Activated CD4-positive, CD25-positive, alpha-beta regulatory T cell treated with anti-CD3 and anti-CD28 coated beads, Interleukin-2, amount 50 U/mL, for 72 hours (primary cell): ENCODE data around the gene MINPP1.

ENCODE experiments used
- DNase-seq: peaks from one replicate; pipeline ENCODE4 v3.0.0; 2021

Gene MINPP1

DNA sequence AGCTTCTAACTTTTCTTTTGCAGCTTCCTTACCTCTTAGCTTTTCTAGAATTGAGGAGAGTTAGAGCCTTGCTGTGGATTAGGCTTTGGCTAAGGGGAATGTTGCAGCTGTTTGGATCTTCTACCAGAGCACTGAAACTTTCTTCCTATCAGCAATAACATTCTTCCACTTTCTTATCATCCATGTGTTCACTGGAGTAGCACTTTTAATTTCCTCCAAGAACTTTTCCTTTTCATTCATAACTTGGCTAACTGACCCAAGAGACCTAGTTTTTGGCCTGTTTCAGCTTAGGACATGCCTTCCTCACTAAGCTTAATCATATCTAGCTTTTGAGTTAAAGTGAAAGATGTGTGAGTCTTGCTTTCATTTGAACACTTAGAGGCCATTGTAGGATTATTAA is 19.6 kb downstream of the MINPP1 start:
- DNase-seq, result no peak

DNA sequence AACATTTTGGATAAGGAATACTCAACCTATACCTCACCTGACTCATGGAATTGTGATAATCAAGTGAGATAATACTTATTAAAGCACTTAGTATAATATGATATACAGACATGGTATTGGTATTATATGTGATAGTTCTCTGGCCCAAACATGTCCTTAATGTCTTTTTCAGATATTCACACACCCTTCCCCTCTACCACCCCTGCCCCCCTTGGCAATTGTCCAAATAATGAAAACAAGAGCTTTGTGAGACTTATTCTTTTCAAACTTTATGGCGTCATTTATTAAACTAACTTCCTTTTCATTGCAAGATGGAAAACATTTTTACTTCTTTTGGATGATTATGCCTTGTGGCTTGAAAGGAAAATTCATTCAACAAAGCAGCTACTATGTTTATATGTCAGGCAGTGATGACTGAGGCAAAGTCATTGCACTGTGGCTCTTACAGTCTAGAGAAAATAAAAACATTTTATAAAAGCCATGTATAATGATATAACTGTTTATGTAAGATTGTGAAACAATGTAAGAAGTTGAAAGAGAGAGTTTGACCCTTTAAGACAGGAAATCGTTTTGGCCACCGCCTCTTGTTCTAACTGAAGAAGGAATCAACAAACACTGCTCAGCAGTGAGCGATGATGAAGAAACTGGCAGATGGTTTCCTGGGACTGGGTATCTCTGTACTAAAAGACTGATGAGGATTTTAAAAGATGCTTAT is 27.4 kb downstream of the MINPP1 start:
- no peak for DNase-seq

DNA sequence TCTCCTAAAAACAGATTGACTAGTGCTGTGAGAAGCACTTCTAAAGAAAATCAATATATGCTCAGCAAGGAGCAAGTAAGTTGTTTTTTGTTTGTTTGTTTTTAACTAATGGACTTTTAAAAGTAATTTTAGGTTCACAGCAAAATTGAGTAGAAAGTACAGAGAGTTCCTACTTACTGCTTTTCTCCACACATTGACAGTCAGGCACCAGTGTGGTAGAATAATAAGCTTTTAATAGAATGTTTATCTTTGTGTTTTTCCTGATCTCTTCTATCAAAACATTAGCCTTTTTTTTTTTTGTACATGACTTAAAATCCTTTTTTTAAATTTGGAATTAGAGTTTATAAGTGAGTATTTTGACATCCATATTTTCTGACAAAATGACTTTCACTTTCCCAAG is 28.0 kb downstream of the MINPP1 start:
- DNase-seq, result no peak

DNA sequence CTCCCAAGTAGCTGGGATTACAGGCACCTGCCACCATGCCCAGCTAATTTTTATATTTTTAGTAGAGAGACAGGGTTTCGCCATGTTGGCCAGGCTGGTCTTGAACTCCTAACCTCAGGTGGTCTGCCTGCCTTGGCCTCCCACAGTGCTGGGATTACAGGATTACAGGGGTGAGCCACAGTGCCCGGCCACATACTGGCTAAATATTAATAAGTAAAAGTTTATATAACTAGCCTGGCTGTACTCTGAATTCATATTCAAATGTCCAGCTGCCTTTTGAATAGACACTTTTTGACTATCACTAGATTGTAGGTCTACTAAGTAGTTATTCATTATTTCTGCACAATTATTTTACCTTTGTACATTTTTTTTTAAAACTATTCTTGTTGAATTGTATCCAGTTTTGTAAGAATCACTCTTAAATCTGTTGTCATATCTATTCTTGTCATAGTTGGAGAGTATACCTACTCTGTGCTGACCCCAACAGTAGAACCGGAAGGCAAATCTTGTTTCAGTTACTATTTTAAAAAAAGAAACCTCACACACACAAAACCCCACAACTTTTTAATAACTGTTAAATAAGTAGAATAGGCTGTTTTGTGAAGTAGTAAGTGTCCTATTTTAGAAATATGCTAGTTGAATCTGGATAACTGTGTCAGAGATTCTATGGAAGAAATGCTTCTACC is 29.6 kb downstream of the MINPP1 start:
- DNase-seq, result no peak

DNA sequence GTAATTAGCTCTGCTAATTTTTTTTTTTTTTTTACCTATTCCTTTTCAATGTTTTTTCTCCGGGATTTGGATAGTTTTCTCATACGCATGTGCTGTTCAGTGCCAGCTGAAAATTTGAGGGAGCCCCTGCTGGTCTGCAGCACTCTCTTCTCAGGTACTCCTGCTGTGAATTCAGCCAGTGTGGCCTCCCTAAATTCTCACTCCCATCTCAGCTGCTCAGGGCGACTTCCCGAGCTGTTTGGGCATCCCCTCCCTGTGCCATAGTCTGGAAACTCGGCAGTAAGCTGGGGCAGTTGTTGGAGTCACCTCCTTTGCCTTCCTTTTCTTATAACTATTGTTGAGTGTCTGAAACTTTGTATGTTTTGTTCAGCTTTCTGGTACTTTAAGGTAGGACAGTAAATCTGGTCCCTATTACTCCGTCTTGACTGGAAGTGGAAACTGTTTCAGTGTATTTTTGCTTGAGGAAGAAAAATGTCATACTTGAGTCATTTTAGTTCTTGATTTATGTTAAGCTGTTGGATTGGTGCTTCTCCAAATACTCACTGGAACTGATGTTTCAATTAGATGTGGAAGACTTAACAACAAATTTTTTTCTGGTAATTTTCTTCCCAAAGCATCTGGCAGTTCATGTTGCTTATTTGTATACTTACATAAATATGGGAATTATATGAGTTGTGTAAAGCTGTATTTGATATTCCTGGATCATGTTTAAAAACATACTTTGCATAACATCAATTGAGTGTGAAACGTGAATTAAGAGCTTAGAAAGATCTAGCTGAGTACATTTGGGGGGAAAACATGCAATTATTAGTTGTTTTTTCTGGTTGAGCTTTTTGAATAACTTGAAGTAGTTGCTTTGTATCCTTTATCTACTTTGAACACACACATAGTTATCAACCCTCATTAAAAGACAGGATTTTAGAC is 33.7 kb downstream of the MINPP1 start:
- DNase-seq, result no peak

DNA sequence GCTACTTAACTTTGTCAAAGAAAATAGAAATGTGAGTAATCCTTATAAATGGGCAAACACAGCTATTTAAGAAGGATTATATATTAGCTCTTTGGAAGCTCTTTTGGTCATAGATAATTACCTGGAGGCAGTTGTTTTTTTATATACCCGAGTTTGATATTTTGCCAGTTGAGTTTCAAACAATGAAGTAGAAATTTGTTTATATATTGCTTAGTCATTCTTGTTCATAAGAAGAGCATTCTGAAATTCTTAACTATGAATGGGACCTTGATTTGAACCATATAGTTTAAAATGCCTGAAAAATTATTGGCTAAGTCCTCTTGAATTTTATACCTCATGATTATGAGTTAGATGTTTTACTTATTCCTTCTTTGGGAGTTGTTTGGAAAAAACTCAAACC is 36.4 kb downstream of the MINPP1 start:
- DNase-seq, result no peak

DNA sequence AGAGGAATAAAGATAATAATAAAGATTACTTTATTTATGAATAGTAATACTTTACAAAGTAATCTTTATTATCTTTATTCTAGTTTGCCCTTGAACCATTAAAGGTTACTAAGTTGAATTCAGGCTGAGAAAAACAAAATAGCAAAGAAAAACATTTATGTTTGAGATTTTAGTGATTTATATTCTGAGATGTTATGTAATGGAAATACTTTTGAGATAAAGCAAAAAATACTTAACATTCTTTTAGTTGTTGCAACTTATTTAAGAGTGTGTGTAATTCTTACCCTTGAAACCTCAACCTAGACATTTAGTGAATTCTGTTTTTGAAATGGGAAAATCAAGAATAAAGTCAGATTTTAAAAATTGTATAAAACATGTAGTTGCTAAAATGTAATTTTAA is 40.0 kb downstream of the MINPP1 start:
- DNase-seq, result no peak

DNA sequence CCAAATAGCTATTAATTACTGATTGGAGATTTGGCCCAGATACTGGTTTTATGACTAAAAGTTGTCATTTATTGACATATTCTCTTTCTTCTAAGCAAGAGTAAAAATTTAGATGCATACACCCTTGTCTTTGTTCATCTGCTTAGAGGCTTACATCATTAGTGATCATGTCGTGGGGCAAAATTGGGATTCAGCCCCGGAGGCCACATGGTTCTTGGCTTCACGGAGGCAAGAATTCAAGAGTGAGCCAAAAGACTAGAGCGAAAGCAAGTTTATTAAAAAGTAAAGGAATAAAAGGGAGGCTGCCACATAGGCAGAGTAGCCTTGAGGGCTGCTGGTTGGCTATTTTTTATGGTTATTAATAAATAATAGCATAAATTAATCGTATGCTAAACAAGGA is 41.1 kb downstream of the MINPP1 start:
- no peak for DNase-seq

DNA sequence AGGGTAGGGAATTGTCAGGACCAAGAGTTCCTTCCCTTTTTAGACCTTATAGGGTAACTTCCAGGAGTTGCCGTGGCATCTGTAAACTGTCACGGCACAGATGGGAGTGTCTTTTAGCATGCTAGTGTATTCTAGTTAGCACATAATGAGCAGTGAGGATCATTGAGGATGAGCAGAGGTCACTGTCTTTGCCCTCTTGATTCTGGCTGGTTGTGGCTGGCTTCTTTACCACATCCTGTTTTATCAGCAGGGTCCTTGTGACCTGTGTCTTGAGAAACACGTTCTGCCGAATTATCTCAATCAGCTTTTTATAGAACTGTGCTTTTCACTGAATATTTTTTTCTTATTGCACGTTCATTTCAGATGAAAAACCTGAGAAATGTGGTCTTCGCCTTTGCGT is 41.5 kb downstream of the MINPP1 start:
- no peak for DNase-seq

DNA sequence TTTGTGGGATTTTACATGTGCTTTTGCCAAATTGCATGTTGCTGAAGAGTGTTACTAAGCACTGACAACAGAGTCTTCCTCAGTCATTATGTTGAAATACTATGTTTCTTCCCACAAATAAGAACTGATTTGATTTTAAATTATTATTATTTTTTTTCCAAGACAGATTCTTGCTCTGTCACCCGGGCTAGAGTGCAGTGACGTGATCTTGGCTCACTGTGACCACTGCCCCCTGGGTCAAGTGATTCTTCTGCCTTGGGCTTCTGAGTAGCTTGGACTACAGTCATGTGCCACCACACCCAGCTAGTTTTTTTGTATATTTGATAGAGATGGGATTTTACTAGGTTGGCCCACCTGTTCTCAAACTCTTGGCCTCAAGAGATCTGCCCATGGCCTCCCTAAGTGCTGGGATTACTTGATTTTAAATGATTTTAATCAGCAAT is 42.3 kb downstream of the MINPP1 start:
- DNase-seq, result no peak

DNA sequence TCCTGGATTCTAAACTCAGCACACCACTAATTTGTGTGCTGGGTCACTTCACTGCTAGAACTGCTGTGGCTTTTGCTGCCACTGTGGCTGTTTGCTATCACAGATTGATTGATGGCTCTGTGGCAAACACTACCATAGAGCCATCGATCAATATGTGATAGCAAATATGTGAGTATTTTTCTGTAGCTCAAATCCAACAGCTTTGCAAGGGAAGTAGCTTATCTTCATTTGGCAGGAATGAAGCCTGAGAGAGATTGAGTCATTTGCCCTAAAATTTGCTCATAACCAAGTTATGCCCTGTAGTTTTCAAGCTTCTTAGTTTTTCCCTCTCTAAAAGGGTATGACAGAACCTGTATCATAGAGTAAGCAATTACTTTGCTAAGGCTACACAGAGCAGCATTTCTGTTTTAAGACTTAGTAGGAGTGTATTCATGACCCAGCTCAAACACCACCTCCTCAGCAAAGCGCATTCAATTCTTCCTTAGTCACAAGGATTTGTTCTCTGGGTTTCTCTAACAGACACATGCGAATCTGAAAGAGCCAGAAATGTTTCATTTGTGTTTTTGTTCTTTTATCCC is 43.1 kb downstream of the MINPP1 start:
- DNase-seq, result no peak

DNA sequence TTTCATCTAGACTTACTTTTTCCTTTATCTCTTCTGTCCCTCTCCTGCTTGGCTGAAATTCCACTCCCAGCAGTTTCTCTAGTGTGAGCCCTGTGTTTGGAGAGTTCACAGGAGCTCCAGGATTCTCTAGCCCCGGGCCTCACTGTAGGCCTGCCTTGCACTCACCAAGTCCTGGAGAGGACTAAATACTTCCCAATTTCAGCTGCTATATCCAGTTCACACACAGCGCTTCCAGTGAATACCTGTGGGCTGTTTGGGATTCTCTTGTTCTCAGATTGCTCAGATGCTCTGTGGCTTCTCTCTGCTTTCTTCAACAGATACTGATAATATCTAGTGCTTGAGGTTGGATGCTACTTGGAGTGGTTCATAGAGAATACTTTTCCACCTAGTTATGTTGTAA is 46.0 kb downstream of the MINPP1 start:
- no peak for DNase-seq

DNA sequence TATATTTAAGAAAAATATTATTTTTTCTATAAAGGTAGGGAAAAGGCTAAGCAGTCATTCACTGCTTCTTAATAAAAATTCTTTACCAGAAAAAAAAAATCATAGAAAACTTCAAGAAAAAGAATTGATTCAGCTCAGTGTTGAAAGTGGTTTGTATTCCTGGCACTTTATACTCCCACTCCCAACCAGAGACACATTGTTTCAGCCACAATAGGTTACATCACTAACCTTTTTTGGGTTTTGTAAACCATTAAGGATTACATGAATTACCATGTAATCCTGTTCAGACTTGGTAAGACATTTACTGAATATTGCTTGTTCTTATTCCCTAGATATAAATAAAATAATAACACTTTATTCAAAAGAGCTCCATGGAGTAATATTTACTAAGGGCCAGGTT is 46.6 kb downstream of the MINPP1 start:
- DNase-seq, result no peak

DNA sequence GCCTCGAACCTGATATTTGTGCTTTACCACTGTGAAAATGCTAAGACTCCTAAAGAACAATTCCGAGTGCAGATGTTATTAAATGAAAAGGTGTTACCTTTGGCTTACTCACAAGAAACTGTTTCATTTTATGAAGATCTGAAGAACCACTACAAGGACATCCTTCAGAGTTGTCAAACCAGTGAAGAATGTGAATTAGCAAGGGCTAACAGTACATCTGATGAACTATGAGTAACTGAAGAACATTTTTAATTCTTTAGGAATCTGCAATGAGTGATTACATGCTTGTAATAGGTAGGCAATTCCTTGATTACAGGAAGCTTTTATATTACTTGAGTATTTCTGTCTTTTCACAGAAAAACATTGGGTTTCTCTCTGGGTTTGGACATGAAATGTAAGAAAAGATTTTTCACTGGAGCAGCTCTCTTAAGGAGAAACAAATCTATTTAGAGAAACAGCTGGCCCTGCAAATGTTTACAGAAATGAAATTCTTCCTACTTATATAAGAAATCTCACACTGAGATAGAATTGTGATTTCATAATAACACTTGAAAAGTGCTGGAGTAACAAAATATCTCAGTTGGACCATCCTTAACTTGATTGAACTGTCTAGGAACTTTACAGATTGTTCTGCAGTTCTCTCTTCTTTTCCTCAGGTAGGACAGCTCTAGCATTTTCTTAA is 47.7 kb downstream of the MINPP1 start:
- DNase-seq, result no peak

DNA sequence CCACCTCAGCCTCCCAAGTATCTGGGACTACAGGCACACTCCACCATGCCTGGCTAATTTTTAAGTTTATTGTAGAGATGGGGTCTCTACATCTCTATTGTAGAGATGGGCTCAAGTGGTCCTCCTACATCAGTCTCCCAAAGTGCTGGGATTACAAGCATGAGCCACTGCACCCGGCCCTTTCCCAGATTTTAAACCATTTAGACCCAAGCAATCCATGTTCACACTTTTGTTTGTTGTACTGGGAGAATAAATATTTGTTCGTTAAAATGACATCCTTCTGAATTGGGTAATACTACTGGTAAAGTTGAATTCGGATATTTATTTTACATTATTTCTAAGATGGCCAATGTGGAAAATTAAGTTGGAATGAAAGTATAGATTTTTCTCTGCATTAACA is 52.7 kb downstream of the MINPP1 start:
- no peak for DNase-seq

DNA sequence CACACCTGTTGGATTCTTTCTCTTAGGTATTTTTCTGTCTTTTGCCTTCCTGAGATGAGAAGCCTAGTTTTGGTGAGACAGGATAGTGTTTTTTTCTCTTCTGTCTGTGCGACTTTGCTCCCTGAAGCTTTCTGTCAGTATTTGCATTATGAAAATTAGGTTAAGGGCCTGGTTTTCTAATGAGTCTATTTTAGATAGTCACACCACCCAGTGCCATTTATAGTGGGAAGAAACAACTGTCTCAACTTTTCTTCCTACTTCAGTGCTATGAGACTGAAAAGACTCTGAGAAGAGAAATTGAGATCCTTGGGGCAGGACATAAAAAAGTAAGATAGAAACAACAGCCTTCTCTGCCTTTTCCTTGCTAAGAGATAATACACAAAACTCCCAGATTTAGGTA is 53.6 kb downstream of the MINPP1 start:
- DNase-seq, result no peak

DNA sequence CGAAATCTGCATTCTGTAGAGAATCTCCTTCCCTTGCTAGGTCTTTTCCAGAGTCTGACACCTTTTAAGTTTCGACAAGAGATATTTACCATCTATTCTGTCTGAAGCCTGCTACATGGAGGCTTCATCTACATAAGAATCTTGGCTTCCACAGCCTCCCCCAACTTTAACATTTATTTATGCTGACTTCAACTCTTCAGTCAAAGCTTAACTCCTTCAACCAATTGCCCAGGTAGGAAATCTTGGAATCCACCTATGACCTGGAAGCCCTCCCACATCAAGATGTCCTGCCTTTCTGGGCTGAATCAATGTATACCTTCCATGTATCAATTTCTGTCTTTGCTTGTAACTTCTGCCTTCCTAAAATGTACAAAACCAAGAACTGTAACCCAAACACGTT is 54.7 kb downstream of the MINPP1 start:
- DNase-seq, result no peak

DNA sequence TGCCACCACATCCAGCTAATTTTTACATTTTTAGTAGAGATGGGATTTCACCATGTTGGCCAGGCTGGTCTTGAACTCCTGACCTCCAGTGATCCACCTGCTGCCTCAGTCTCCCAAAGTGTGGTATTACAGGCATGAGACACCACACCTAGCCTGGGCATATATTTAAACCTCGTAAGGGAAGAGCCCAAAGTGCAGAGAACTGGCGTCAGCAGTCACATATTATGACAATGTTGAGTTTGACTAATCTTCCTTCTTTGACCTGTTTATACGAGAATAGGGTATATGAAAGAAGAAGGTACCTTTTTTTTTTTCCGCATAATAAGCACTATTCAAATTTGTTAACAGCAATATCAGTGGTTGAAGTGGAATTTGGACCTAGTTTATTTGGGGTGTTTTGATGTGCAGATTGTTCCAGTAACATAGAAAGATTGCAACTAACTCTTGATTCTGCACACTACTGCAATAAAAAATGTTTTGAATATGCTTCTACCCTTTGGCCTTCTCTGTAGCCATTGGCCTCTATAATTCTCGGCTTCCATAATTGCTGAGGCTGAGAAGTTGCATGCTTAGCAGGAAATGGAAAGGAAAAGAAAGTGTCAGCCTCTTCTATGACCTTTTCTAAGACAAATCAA is 55.9 kb downstream of the MINPP1 start:
- DNase-seq, result no peak

DNA sequence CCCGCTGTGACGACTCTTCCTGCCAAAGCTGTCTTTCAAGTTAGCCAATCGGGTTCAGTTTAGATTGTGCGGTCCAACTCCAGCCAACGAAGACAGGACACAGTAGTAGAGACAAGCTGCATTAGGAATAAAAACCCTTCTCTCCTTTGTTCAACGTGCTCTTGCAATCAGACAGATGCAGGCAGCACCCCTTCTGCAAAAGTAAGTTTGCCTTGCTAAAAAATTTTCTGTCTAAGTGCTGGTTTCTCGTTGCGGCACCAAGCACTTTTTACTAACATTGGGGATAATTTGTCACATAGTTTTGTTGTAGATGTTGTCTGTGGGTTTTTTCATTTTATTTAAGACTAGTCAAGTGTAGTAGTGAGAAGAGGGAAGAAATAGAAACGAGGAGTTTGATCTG is 58.1 kb downstream of the MINPP1 start:
- no peak for DNase-seq

DNA sequence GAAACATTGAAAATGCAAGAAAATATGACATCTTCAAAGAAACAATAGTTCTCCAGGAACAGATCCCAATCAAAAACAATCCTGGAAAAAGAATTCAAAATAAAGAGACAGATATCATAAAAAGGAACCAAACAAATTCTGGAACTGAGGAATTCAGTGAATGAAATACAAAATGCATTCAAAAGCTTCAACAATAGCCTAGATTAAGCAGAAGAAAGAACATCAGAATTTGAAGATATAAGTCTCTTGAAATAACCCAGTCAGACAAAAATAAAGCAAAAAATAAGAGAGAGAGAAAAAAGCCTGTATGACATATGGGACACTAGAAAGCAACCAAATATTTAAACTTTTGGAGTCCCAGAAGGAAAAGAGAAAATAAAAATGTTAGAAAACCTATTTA is 60.3 kb downstream of the MINPP1 start:
- DNase-seq, result no peak

DNA sequence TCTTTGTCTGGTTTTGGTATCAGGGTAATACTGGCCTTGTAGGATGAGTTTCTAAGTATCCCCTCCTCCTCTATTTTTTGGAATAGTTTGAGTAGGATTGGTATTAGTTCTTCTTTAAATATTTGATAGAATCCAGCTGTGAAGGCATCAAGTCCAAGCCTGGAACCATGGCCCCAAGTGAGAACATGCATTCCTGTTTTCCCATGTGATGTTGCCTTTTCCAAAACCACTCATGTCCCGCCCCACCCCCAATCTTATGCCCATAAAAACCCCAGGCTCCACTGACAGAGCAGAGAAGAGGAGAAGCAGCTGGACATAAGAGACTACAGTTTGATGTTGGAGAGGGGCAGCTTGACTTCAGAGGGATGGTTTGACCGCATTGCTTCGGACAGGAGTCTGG is 71.2 kb downstream of the MINPP1 start:
- DNase-seq, result no peak

DNA sequence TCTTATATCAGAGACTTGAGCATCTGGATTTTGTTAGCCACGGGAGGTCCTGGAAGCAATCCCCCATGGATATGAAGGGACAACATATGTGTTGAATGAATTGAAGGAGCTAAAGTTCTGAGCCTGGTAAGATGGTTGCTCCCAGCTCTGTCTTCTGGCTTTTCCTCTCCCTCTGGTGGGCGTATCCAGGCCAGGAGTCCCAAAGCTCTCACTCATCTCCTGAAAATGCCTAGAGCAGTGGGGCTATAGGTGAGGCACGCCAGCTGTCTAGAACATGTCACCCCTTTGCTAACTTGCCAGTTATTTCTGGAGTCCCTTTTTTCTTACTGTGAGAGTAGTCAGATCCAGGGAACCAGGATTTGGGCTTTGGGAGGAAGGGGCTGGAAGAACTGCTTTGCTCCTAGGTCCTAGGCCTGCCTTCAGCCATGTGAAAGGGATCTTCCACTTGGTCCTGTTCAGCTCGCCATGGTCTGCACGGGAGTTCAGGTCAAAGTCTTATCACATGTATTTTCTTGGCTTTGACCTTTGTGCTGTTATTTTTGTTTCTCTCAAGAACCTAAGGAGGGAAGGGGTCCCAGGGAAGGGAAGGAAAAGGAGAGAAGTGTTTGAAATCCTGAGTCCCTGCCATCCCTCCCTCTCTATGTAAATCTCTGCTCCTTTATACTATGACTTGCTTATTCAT is 73.6 kb downstream of the MINPP1 start:
- no peak for DNase-seq
